A673 (cell line): ENCODE measurements around the gene RUNX2. TPM values are rescaled to one million over a fixed set of nuclear protein-coding genes. Genes with fewer than 3 reads are reported as not detected.

Source experiments
- BruUV-seq: library from RNA; stranded (reverse); fragments of 400-500 nt; replicated peaks from 2 replicates; lab custom pipeline; 2021; lab: Mats Ljungman, UMichigan
- CTCF ChIA-PET: fragments of 300-600 bp; sonication (Branson Sonifier 250); formaldehyde crosslinking; loops from one replicate; lab custom pipeline; 2022; ENCODE audit warnings: antibody characterized with exemption; lab: Charles Lee
- POLR2A ChIA-PET: fragments of 300-600 bp; sonication (Branson Sonifier 250); formaldehyde crosslinking; loops from one replicate; lab custom pipeline; 2022; ENCODE audit warnings: antibody characterized with exemption; ENCODE audit not compliant: low non-redundant PET; lab: Charles Lee
- DNase-seq: peaks from one replicate; pipeline ENCODE4 v3.0.0-alpha.2; 2015; ENCODE audit warnings: low spot score
- H3K27ac ChIP-seq: fragments of 200-600 bp; sonication (generic); 2 replicates; pipeline ENCODE4 v1.5.1; 2016; ENCODE audit warnings: mixed run types, low read depth, mild to moderate bottlenecking, mixed read lengths, antibody characterized with exemption, low read length; ENCODE audit not compliant: poor library complexity, severe bottlenecking
- H3K27me3 ChIP-seq: fragments of 200-600 bp; sonication (generic); replicated peaks from 2 replicates; pipeline ENCODE4 v1.6.1; 2017; ENCODE audit warnings: mixed run types, low read depth, mild to moderate bottlenecking, mixed read lengths, antibody characterized with exemption, low read length; ENCODE audit not compliant: insufficient read depth, poor library complexity
- H3K36me3 ChIP-seq: fragments of 200-600 bp; sonication (generic); 2 replicates; pipeline ENCODE4 v1.6.1; 2016; ENCODE audit warnings: mixed run types, mild to moderate bottlenecking, mixed read lengths, antibody characterized with exemption, low read length; ENCODE audit not compliant: insufficient read depth, poor library complexity, severe bottlenecking
- H3K4me1 ChIP-seq: fragments of 200-600 bp; sonication (generic); 2 replicates; pipeline ENCODE4 v1.6.1; 2017; ENCODE audit warnings: mixed run types, mild to moderate bottlenecking, mixed read lengths, antibody characterized with exemption, low read length; ENCODE audit not compliant: insufficient read depth, poor library complexity, severe bottlenecking
- H3K4me3 ChIP-seq: fragments of 200-600 bp; sonication (generic); 2 replicates; pipeline ENCODE4 v1.5.1; 2016; ENCODE audit warnings: low read depth, mixed run types, mild to moderate bottlenecking, mixed read lengths, low read length; ENCODE audit not compliant: poor library complexity, severe bottlenecking
- H3K9me3 ChIP-seq: fragments of 200-600 bp; sonication (generic); 2 replicates; pipeline ENCODE4 v1.6.1; 2016; ENCODE audit warnings: mixed run types, low read depth, mild to moderate bottlenecking, mixed read lengths, antibody characterized with exemption, low read length; ENCODE audit not compliant: poor library complexity, severe bottlenecking
- CTCF ChIP-seq: fragments of 300-800, 200-600 bp; sonication (generic); conservative IDR thresholded peaks from 2 replicates; pipeline ENCODE4 v1.5.1; 2017; ENCODE audit warnings: low read depth, mild to moderate bottlenecking, antibody characterized with exemption, low read length, moderate library complexity, mixed read lengths
- EZH2 ChIP-seq: fragments of 200-600 bp; sonication (generic); IDR thresholded peaks from 2 replicates; pipeline ENCODE4 v1.6.1; 2017; ENCODE audit warnings: borderline replicate concordance, low read depth, mild to moderate bottlenecking, mixed read lengths, antibody characterized with exemption, low read length; ENCODE audit not compliant: poor library complexity, severe bottlenecking
- intact Hi-C: fragments of 100-400 bp; cut with micrococcal nuclease; formaldehyde crosslinking; loops from one replicate; pipeline ENCODE4 v1.10.0; 2022; ENCODE audit not compliant: unreplicated experiment
- total RNA-seq: library from RNA; stranded (reverse); gene quantifications from 2 replicates; pipeline ENCODE4 v1.2.3, GENCODE V29; 2021

RUNX2 gene
- total RNA-seq, 1 experiment from 2014 or later = 4.9 TPM

GRCh38 chr6:45457141-45457540, 129.0 kb downstream of the RUNX2 start:
- no peak overlapping the region for H3K4me3 ChIP-seq
- H3K27me3 ChIP-seq = no peaks in the 10 kb centered on the region
- TF ChIP-seq EZH2 (no peak), CTCF (no peak)
- intact Hi-C loops = no loop called here
- H3K9me3 ChIP-seq = no peaks in the 10 kb centered on the region
- POLR2A ChIA-PET = interaction anchor here (0.5 kb wide), 1 partner anchor 39 kb away, joined by 3 read pairs; no protein-coding TSS in a partner anchor
- peaks cover 36% of the 10 kb centered on the region for H3K4me1 ChIP-seq
- BruUV-seq = no TSS peak
- CTCF ChIA-PET = no interaction called here
- H3K27ac ChIP-seq = no peak overlapping the region
- DNase-seq = no peak
- H3K36me3 ChIP-seq = no peaks in the 10 kb centered on the region

GRCh38 chr6:45458672-45459071, 130.5 kb downstream of the RUNX2 start:
- POLR2A ChIA-PET = no interaction called here
- no TSS peak for BruUV-seq
- no peak overlapping the region for H3K4me3 ChIP-seq
- no peak for TF ChIP-seq CTCF
- no peak for TF ChIP-seq EZH2
- H3K9me3 ChIP-seq = no peaks in the 10 kb centered on the region
- no peak for DNase-seq
- H3K36me3 ChIP-seq = no peaks in the 10 kb centered on the region
- CTCF ChIA-PET = no interaction called here
- no peaks in the 10 kb centered on the region for H3K27me3 ChIP-seq
- intact Hi-C loops = no loop called here
- H3K27ac ChIP-seq = no peak overlapping the region
- H3K4me1 ChIP-seq = peaks cover 27% of the 10 kb centered on the region

GRCh38 chr6:45460166-45460565, 132.0 kb downstream of the RUNX2 start:
- H3K27ac ChIP-seq = no peak overlapping the region
- no peak overlapping the region for H3K4me3 ChIP-seq
- BruUV-seq = no TSS peak
- POLR2A ChIA-PET = no interaction called here
- H3K4me1 ChIP-seq = peaks cover 18% of the 10 kb centered on the region
- TF ChIP-seq EZH2 (no peak), CTCF (no peak)
- intact Hi-C loops = no loop called here
- no peak for DNase-seq
- H3K36me3 ChIP-seq = no peaks in the 10 kb centered on the region
- CTCF ChIA-PET = no interaction called here
- H3K9me3 ChIP-seq = no peaks in the 10 kb centered on the region
- no peaks in the 10 kb centered on the region for H3K27me3 ChIP-seq
